ENCODE measurements around the gene ATP5MK.
A peak's percentile ranks its signal among the peaks of the same experiment; 100 is the strongest.
"Not testable (repeated sequence)": the region's sequence is repeated elsewhere in the genome, so short reads cannot be mapped to it uniquely, and the experiment has no call there.

Gene ATP5MK

DNA sequence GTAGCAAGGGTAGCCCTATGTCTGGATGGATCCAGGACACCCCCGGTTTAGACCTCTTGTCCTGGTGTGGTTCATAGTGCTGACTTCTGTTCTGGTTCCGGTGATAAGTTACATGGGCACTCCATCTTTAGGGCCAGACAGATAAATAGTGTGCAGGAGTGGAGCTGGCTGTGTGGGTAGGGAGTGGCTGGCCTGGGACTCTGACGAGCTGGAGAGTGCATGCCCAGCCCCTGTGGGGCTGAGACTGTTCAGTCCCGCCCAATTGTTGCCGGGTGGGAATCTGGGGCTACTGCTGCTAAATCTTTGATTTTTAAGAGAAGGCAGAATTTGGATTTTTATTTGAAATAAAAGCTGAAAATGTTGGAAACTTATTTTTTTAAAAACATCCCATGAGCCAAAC, 27.5 kb upstream of the ATP5MK start:
- TF ChIP-seq GATA1 (IDR thresholded peaks at IDR 0.05; ENCODE audit: low read depth, low read length) (no peak), POLR2A (IDR thresholded peaks at IDR 0.05; ENCODE audit: low read length) (no peak)
- DNase-seq = no peak

DNA sequence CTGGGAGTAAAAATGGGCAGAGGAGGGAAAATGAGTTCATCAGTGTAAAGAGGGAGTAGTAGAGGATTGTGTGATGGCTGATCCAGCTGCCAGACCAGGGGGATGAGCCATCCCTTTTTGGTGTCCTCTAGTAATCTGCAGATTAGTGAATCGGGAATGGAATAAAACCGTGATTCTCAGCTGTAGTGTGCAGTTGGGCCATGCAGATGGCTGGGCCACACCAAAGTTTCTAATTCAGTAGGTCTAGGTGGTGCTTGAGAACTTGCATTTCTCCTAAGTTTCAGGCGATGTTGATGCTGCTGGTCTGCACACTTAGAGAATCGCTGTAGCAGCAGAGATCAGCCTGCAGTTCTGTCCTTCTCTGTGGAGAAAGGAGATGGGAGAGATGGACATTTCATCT, 22.8 kb upstream of the ATP5MK start:
- TF ChIP-seq POLR2A (IDR thresholded peaks at IDR 0.05; ENCODE audit: low read length) (no peak), GATA1 (IDR thresholded peaks at IDR 0.05; ENCODE audit: low read depth, low read length) (no peak)
- DNase-seq = no peak

DNA sequence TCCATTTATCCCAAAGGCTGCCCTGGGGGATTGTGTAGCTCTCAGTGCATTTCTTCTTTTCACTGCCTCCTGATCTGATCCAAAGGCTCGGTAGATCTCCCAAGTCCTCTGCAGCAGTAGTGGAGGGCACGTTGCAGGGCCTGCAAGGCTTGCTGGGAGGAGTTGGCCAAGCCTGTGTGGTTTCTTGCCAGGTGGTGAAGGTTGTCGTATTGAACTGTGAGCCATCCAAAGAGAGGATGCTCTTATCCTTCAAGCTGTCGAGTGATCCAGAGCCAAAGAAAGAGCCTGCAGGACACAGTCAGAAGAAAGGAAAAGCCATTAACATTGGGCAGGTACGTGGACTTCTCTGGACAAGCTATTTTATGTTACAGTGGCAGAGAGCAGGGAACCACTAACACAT, 21.3 kb upstream of the ATP5MK start:
- no peak for DNase-seq
- TF ChIP-seq GATA1 (IDR thresholded peaks at IDR 0.05; ENCODE audit: low read depth, low read length) (no peak), POLR2A (IDR thresholded peaks at IDR 0.05; ENCODE audit: low read length) (no peak)

DNA sequence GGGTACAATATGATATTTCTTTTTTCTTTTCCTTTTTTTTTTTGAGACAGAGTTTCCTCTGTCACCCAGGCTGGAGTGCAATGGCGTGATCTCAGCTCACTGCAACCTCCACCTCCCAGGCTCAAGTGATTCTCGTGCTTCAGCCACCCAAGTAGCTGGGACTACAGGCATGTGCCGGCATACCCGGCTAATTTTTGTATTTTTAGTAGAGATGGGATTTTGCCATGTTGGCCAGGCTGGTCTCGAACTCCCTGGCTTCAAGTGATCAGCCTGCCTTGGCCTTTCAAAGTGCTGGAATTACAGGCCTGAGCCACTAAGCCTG, 20.8 kb upstream of the ATP5MK start:
- not testable (repeated sequence) for DNase-seq

DNA sequence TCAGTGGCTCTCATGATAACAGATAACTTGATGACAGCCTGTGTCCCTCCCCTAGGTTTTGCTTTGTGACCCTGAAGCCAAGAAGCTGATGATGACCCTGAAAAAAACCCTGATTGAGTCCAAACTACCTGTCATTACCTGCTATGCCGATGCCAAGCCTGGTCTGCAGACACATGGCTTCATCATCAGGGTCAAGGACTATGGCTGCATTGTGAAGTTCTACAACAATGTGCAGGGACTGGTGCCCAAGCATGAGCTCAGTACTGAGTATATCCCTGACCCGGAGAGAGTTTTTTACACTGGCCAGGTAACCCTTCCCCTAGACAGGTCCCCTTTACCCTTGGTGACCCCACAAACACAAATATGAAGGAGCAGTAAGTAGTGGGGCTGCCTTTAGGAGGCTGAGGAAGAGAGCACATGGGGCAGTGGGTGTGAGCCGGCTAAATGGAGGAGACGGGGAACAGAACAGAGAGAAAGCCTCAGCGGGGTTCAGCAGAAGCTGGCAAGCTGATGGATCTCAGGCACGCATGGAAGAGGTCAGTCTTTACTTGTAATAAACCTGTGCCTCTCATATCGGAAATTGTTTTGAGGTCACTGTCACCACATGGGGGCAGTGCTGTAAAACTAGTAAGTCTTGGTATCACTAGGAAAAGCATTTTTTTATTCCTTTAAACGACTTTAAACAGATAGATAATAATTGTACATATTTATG, 20.3 kb upstream of the ATP5MK start:
- TF ChIP-seq POLR2A (IDR thresholded peaks at IDR 0.05; ENCODE audit: low read length) (no peak), GATA1 (IDR thresholded peaks at IDR 0.05; ENCODE audit: low read depth, low read length) (no peak)
- peak; percentile 53 to 72 for DNase-seq

DNA sequence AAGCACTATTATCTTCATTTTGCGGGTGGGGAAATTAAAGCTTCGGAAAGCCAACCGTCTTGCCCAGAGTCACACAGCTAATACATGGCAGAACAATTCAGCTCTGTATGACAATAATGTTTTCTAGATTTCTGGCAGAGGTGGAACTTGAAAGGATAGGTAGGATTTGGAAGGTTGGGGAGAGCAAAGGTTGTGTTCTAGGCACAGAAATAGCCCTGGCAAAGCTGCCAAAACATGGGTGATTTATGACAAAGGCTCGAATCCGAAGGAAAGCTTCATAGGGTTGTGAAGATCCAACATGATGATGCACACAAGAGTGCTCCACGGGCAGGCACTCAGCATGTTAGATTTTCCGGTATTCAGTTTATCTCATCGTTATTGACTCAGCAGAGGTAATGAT, 19.3 kb upstream of the ATP5MK start:
- TF ChIP-seq GATA1 (IDR thresholded peaks at IDR 0.05; ENCODE audit: low read depth, low read length) (no peak), POLR2A (IDR thresholded peaks at IDR 0.05; ENCODE audit: low read length) (no peak)
- no peak for DNase-seq

DNA sequence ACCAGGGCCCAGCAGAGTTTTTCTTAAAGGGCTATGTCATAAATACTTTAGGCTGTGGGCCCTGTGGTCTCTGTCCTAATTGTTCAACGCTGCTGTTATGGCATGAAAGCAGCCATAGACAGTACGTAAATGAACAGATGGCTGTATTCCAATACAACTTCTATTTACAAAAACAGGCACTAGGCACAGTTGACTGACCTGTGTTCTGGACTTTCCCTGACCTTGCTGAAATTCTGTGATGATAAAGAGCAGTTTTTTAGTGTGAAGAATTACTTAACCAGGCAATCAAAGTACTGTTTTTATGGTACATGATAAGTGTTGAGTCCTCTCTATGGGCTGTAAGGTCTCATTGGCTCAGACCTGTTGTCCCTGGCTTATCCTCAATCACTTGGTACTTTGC, 17.3 kb upstream of the ATP5MK start:
- TF ChIP-seq POLR2A (IDR thresholded peaks at IDR 0.05; ENCODE audit: low read length) (no peak), GATA1 (IDR thresholded peaks at IDR 0.05; ENCODE audit: low read depth, low read length) (no peak)
- DNase-seq = no peak

DNA sequence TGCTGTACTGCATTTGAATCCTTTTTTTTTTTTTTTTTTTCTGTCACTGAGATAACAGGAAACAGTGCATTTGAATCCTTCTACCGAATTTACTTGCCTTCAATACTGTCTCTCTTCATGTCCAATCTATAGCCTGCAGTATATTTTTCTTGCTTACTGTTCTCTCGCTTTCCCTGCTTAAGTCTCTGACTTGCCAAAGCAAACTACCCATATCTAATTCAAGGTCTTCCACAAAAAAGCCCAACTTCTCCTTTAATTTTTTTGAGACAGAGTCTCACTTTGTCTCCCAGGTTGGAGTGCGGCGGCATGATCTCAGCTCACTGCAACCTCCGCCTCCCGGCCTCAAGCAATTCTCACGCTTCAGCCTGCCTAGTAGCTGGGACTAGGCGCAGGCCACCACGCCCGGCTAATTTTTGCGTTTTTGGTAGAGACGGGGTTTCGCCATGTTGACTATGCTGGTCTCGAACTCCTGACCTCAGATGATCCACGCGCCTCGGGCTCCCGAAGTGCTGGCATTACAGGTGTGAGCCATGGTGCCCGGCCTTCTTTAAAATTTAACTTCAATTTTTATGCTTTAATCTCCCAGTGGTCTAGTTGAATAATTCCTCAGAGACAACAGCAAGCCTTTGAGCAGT, 1.0 kb upstream of the ATP5MK start:
- DNase-seq = peak in 1 of 2 experiments; percentile 17
- TF ChIP-seq GATA1 (IDR thresholded peaks at IDR 0.05; ENCODE audit: low read depth, low read length) (no peak), POLR2A (IDR thresholded peaks at IDR 0.05; ENCODE audit: low read length) (no peak)

DNA sequence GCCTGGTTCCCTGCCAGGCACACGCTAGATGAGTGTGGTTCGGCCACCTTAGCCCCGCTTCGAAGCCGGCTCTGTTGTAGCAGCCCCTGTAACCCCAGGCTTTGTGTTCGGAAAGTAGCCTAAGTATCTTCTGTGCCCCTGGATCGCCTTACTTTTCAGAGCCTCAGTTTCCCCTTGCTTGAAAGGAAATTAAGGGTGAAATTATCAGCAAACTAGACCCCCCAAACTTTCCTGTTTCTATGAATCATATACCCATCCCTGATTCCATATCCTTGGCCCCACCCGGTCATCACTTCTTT, 463 bp upstream of the ATP5MK start:
- DNase-seq = no peak

DNA sequence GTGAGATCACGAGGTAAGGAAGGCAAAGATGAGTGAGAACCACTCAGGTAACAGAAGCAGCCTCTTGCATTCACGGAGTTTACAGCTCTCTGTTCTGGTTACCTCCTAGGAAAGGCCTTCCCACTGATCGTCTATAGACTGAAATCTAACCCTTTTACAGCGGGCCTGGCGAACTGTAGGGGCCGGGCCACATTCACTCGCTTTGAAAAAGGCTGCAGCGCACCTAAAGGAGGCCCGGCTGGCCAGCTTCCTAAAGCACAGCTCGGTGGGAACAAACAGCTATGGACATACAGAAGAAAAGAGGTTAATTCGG, 565 bp downstream of the ATP5MK start:
- DNase-seq = peak in 1 of 2 experiments; percentile 55
- TF ChIP-seq POLR2A (IDR thresholded peaks at IDR 0.05; ENCODE audit: low read length) (no peak), GATA1 (IDR thresholded peaks at IDR 0.05; ENCODE audit: low read depth, low read length) (no peak)

More for the DNA sequence above, 463 bp upstream of the ATP5MK start:
- TF ChIP-seq GATA1 (IDR thresholded peaks at IDR 0.05; ENCODE audit: low read depth, low read length) (no peak), POLR2A (IDR thresholded peaks at IDR 0.05; ENCODE audit: low read length) (peak; percentile 59)

DNA sequence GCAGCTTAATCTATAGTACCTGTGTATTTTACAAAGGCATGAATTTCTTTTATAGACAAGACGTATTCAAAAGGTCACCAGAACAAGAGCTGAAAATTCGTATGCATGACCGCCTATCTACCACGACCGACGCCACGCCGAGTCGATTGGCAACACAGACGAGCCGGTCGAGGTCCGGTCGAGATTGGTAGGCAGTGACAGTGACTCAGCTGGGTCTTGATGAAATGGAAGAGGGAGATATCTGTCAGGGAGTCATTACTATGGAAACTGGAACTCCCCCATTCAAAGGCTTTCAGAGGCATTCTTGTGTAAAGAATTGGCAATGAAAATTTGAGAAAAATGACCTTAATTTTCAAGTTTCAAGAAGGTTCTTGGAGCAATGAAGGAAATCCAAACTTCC, 2.1 kb downstream of the ATP5MK start:
- TF ChIP-seq GATA1 (IDR thresholded peaks at IDR 0.05; ENCODE audit: low read depth, low read length) (no peak), POLR2A (IDR thresholded peaks at IDR 0.05; ENCODE audit: low read length) (no peak)
- peak; percentile 77 to 80 for DNase-seq

DNA sequence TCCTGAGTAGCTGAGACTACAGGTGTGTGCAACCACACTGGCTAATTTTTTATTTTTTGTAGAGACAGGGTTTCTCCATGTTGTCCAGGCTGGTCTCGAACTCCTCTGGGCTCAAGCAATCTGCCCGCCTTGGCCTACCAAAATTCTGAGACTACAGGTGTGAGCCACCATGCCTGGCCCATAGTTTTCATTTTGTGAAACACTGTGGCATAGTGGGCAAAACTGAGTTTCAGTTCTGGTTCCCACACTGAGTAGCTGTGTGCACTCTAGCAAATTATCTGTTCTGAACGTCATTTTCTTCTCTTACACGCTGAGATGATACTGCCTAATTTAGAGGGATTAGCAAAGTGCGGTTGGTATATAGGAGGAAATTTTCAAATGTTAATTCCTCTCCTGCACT, 13.5 kb downstream of the ATP5MK start:
- no peak for DNase-seq
- TF ChIP-seq POLR2A (IDR thresholded peaks at IDR 0.05; ENCODE audit: low read length) (no peak), GATA1 (IDR thresholded peaks at IDR 0.05; ENCODE audit: low read depth, low read length) (no peak)

DNA sequence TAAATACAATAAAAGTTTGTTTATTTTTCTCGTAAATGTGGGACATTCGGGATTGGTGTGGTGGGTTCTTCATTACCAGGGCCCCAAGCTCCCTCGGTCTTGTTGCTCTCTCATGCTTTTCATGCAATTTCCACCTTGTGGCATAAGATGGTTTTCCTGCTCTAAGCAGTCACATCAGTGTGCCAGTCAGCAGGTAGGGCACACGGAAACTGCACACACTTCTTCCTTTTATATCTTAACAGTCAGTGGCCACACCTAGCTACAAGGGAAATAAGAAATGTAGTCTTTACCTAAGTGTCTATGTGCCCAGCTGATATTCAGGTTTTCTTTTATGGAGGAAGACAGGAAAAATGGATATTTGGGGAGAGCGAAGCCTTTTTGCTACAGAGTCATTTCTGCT, 22.0 kb downstream of the ATP5MK start:
- TF ChIP-seq GATA1 (IDR thresholded peaks at IDR 0.05; ENCODE audit: low read depth, low read length) (no peak), POLR2A (IDR thresholded peaks at IDR 0.05; ENCODE audit: low read length) (no peak)

DNA sequence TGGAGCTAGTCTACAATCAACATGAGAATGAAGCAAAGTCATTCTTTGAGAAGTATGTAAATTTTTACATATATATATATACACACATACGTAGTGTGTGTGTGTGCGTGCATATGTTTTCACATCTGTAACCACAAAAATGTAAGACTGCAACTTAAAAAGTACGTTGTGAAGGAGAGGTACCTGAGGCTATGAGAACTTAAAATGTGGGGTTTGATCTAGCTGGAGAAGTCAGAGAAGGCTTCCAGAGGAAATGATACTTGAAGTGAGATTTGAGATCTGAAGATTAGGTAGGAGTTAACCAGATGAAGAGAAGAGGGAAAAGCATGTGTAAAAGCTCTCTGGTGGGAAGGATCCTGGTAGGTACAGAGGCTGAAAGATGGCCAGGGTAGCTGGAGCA, 22.7 kb downstream of the ATP5MK start:
- TF ChIP-seq GATA1 (IDR thresholded peaks at IDR 0.05; ENCODE audit: low read depth, low read length) (no peak), POLR2A (IDR thresholded peaks at IDR 0.05; ENCODE audit: low read length) (no peak)
- no peak for DNase-seq

More for the DNA sequence above, 22.0 kb downstream of the ATP5MK start:
- DNase-seq = no peak

DNA sequence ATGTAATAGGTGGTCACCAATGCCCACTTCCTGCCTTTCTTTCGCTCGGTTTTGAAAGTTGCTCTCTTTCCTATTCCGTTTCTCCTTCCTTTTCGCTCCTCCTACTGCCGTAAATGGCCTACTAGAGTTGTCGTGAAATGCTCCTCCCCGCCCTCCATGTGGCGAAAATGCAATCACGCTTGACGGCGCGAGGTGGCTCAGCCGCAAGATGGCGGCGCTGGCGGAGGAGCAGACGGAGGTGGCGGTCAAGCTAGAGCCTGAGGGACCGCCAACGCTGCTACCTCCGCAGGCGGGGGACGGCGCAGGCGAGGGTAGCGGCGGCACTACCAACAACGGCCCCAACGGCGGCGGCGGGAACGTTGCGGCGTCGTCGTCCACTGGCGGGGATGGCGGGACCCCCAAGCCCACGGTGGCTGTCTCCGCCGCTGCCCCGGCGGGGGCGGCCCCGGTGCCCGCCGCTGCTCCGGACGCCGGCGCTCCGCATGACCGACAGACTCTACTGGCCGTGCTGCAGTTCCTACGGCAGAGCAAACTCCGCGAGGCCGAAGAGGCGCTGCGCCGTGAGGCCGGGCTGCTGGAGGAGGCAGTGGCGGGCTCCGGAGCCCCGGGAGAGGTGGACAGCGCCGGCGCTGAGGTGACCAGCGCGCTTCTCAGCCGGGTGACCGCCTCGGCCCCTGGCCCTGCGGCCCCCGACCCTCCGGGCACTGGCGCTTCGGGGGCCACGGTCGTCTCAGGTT, 28.3 kb downstream of the ATP5MK start, which contains the start of gene TAF5:
TAF5 (plus strand) TSS at position 195 of the 737 bp plus-strand sequence; CDS start at position 209, 14 bp downstream.
- TF ChIP-seq POLR2A (IDR thresholded peaks at IDR 0.05; ENCODE audit: low read length) = peak; percentile 97
- no peak for TF ChIP-seq GATA1 (IDR thresholded peaks at IDR 0.05; ENCODE audit: low read depth, low read length)
- DNase-seq = peak; percentile 96 to 98

Data from erythroblast (primary cell).